Right lung (tissue), 10 donors: ENCODE measurements around the gene TGFBI. TPM values are rescaled to one million over a fixed set of nuclear protein-coding genes. Genes with fewer than 3 reads are reported as not detected.
A peak's percentile ranks its signal among the peaks of the same experiment; 100 is the strongest.

Source experiments
- DNase-seq, 2 donors: peaks; one replicate each; pipeline ENCODE4 v3.0.0-alpha.2; 2013
- long read RNA-seq, 8 donors: transcript quantifications; one replicate each; lab custom pipeline, GENCODE V29; 2026
- polyA plus RNA-seq, 5 donors: library from polyadenylated mRNA; unstranded; fragments of 120-200 nt; gene quantifications; one replicate each; pipeline versions ENCODE4 v1.2.1 to v1.2.3, GENCODE V29; 2013; ENCODE audit warnings: inconsistent platforms in 1 of 5, low replicate concordance in 1 of 5; ENCODE audit not compliant: insufficient read length in 5 of 5, insufficient read depth in 1 of 5

The TGFBI gene
- polyA plus RNA-seq: 100 to 1,000 TPM; 126 to 164 (median 135) TPM
- long read RNA-seq, donor 1, transcript TGFBI-201 (17 exons, 2,804 nt): major isoform, 10 of 42 reads
- long read RNA-seq, donor 1, partial matches to known transcripts: 25 of 42 reads
- long read RNA-seq, donor 1, other reads (novel, unspliced or antisense): 6 of 42 reads
- long read RNA-seq, donor 2, transcript TGFBI-201 (17 exons, 2,804 nt): major isoform, 7 of 20 reads
- long read RNA-seq, donor 2, partial matches to known transcripts: 12 of 20 reads
- long read RNA-seq, donor 2, other reads (novel, unspliced or antisense): 0 of 20 reads
- long read RNA-seq, donor 3, partial matches to known transcripts: 53 of 59 reads
- long read RNA-seq, donor 3, other reads (novel, unspliced or antisense): 0 of 59 reads
- long read RNA-seq, donor 4, partial matches to known transcripts: 40 of 42 reads
- long read RNA-seq, donor 4, other reads (novel, unspliced or antisense): 0 of 42 reads
- long read RNA-seq, donor 5, transcript TGFBI-201 (17 exons, 2,804 nt): major isoform, 10 of 30 reads
- long read RNA-seq, donor 5, partial matches to known transcripts: 20 of 30 reads
- long read RNA-seq, donor 5, other reads (novel, unspliced or antisense): 0 of 30 reads
- long read RNA-seq, donor 6, transcript TGFBI-201 (17 exons, 2,804 nt): major isoform, 15 of 39 reads
- long read RNA-seq, donor 6, partial matches to known transcripts: 14 of 39 reads
- long read RNA-seq, donor 6, other reads (novel, unspliced or antisense): 9 of 39 reads
- long read RNA-seq, donor 7, transcript TGFBI-201 (17 exons, 2,804 nt): major isoform, 5 of 12 reads
- long read RNA-seq, donor 7, partial matches to known transcripts: 6 of 12 reads
- long read RNA-seq, donor 7, other reads (novel, unspliced or antisense): 0 of 12 reads
- long read RNA-seq, donor 8, transcript TGFBI-201 (17 exons, 2,804 nt): major isoform, 5 of 23 reads
- long read RNA-seq, donor 8, partial matches to known transcripts: 18 of 23 reads
- long read RNA-seq, donor 8, other reads (novel, unspliced or antisense): 0 of 23 reads

GRCh38 chr5:136028782-136029742, at the start of gene TGFBI:
TGFBI (plus strand) TSS chr5:136028988; CDS start chr5:136029056, 68 bp downstream.
- DNase-seq: peak in 1 of 2 donors; percentile 53

DNA sequence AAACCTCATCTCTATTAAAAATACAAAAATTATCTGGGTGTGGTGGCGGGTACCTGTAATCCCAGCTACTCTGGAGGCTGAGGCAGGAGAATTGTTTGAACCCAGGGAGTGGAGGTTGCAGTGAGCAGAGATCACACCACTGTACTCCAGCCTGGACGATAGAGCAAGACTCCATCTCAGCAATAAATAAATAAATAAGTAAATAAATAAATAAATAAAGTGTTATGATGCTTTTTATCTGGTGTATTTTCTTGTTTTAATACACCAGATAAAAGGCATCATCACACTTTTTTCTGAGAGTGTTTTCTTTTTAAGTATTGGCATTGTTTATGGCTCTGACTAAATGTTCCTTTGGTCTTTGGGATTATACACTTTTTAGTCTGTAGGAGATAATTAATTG, 49.8 kb upstream of the TGFBI start:
- DNase-seq: no peak

DNA sequence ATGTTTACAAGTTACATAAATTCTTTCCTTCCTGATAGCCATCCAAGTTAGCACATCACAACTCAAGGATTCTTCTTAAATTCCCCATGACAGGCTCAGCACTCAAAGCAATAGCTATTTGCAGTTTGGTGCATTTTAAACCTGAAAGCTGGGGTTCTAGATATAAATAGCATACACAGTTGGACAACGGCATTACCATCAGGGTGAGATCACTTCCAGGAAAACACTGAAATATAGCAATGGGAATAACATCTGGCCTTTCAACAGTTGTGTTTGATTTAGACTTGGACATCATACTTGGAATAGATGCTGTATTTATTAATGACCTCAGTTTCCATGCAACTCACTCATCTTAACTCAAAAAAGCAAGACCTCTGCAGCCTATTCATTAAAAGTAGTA, 49.3 kb upstream of the TGFBI start:
- no peak for DNase-seq

DNA sequence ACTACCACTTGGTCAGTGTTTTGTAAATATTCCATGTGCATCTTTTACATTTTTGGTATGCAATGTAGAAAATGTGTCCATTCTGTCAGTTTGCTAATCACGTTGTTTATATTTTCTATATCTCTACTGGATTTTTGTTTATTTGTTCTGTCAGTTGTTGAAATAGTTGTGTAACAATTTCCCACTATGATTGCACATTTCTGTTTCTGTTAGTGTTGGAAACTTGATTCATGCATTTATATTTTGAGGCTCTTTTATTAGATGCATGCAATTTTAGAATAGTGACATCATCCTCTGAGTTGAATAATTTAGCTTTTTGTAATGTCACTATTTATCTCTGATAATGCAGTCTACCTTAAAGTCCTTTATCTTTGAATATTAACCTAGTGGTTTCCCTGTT, 48.2 kb upstream of the TGFBI start:
- no peak for DNase-seq

DNA sequence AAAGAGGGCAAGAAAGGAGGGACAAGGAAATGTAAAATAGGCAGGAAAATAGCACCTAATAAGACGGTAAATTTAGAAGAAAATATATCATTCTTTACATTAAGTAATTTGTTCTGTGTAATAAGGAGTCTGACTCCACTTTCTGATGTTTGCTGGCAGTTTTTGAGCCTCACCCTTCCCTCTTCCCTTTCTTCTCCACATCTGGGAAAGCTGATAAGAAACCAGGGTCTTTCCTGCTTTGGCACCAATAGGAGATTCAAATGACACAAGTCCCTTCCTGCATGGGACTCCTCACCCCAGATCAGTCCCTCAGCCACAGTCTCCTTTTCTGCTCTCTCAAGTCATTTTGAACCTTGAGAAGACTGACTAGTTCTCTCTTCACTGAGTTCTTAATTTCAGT, 42.8 kb upstream of the TGFBI start:
- DNase-seq: no peak

GRCh38 chr5:135986401-135986800, 42.4 kb upstream of the TGFBI start:
- no peak for DNase-seq

GRCh38 chr5:135986891-135987401, 41.8 kb upstream of the TGFBI start:
- DNase-seq: no peak

DNA sequence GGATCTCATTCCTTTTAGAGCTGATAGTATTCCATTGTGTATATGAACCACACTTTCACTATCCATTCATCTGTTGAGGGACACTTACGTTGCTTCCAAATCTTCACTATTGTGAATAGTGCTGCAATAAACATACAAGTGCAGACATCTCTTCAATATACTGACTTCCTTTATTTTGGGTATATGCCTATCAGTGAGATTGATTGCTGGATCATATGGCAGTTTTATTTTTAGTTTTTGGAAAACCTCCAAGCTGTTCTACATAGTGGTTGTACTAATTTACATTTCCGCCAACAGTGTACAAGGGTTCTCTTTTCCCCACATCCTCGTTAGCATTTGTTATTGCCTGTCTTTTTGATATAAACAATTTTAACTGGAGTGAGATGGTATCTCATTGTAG, 40.2 kb upstream of the TGFBI start:
- no peak for DNase-seq

DNA sequence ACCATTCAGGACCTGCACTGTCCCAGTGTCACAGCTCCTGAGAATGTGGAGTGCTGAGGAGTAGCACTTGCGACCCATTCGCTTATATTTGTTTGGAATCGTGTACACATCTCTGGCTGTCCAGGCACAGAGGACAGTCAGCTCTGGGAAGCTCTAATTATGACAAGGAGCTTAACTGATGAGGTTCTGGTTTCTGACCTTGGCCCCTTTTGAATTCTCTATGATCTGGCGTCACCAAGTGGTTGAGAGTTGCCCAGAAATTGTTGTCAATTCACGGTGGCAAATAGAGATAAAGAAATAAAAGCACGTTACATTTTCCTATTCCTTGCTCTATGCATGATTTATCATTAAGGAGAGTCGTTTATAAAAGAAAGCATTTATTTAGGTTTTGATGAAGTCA, 39.1 kb upstream of the TGFBI start:
- DNase-seq: no peak

GRCh38 chr5:135990528-135991255, 38.1 kb upstream of the TGFBI start:
- no peak for DNase-seq

DNA sequence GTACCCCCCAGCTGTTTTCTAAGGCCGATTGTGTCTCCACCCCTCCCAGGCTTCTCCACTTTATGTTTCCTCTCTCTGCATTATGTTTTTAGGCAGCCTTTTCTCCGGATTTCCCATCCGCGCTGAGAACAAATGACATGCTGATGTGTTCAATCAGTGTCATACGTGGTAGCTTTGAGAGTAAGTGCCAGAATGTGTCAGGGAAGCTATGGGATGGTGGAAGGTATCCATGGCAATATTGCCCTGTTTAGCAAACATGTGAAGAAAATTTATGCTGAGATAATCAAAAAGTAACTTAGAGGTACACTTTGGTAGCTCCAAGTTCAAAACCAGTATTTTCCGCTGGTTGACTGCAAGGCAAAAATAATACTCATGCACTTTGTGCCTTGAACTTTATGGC, 37.4 kb upstream of the TGFBI start:
- DNase-seq: no peak

- no peak for DNase-seq
Measured at GRCh38 chr5:135993335-135993879, 35.4 kb upstream of the TGFBI start.

DNA sequence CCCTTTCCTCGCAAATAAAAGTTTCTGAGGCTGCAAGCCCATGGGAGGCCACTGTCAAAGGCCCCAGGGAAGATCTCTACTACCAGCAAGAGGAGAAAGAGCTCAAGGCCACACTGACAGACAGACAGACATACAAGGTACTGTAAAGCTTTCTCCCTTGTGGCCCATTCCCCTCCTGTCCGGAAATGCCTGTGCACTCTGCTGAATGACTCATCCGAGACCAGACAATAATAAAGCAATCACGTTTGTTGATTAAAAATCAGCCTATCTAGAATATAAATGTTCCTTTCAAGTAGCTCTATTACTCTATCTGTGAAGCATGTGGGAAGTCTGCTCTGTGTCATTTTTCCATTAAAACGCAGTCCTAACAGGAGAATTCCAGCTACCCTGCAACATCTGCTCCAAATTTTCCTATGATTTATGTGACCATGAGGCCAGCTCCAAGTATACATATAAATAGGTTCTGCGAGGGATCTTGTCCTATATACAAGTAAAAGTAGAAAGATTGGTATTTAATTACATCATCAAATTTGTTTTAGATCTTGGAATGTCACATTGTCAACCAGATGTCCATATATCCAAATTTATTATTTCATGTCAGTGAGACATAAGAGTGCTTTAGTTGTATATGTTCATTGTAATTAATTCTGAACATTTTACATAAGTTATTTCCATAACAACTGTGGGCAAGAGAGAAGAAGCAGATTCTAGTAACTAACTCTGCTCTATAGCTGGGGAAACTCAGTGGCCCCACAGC, 34.7 kb upstream of the TGFBI start:
- DNase-seq: no peak

- DNase-seq: no peak
Measured at GRCh38 chr5:135995976-135996375, 32.8 kb upstream of the TGFBI start.

- DNase-seq: no peak
Measured at GRCh38 chr5:135996611-135997010, 32.2 kb upstream of the TGFBI start.

- DNase-seq: no peak
Measured at GRCh38 chr5:135997673-135998335, 31.0 kb upstream of the TGFBI start.

DNA sequence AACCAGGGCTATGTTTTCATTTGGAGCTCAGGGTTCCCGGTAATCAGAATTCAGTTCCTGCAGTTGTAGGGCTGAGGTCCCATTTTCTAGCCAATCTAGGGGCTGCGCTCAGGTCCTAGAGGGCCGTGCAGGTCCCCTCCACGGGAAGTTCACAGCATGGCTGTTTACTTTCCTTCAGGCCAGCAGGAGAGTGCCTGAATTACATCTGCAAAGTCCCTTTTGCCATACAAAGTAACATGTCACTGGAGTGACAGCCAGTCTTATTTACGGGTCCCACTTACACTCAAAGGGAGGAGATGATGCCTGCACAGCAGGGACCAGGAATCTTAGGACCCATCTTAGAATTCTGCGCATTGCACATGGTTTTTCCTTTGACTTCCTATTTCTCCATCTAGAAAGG, 29.9 kb upstream of the TGFBI start:
- DNase-seq: no peak

DNA sequence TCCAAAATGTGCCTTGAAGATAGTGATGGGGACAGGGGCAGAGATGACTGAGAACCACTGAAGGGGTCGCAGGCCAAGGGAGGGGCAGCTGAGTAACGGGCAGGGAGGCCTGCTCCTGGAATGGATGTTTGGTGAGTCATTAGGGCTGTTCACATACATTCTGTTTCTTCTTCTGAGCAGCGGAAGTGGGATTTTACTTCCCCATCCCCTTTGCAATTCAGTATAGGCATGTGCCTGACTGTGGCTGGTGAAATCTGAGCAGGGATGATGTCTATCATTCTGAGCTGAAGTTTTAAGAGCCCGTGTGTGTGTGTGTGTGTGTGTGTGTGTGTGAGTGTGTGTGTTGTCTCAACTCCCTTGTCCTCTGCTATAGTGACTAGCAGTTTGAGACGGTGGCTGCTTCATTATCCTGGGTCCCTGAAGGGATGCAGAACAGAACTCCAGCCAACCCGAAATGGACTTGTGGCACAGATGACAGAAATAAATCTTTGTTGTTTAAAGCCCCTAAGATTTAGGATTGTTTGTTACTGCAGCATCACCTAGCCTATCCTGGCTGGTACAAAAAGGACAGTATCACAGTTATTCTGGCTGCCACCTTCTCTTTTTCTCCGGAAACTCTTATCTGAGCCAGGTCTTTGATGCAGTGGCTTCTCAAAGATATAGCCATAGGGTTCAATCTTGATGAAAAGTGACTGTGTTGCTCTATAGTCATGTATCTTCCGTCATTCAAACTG, 29.2 kb upstream of the TGFBI start:
- no peak for DNase-seq
